GM18498 (cell line): ENCODE data around the gene TSSK2.

Source experiments
- ATAC-seq: cut with Tn5 transposase; IDR thresholded peaks from one replicate; pipeline ENCODE4 v1.9.1; 2021; ENCODE audit warnings: mild to moderate bottlenecking, moderate library complexity; ENCODE audit not compliant: unreplicated experiment

The TSSK2 gene

GRCh38 chr22:19166421-19166820 is 35.3 kb downstream of the TSSK2 start:
- no peak for ATAC-seq

GRCh38 chr22:19167106-19167869 is 36.2 kb downstream of the TSSK2 start:
- no peak for ATAC-seq

- no peak for ATAC-seq
Measured at GRCh38 chr22:19168088-19168890, 37.2 kb downstream of the TSSK2 start.

- ATAC-seq, result no peak
Measured at GRCh38 chr22:19169002-19169946, 38.2 kb downstream of the TSSK2 start.

- ATAC-seq, result no peak
Measured at GRCh38 chr22:19169947-19170318, 38.8 kb downstream of the TSSK2 start.

- no peak for ATAC-seq
Measured at GRCh38 chr22:19172213-19173046, 41.3 kb downstream of the TSSK2 start.

GRCh38 chr22:19173047-19174035 is 42.2 kb downstream of the TSSK2 start:
- ATAC-seq, result no peak

- ATAC-seq, result no peak
Measured at GRCh38 chr22:19174106-19175025, 43.3 kb downstream of the TSSK2 start.

GRCh38 chr22:19175026-19175601 is 44.0 kb downstream of the TSSK2 start:
- no peak for ATAC-seq

GRCh38 chr22:19175602-19176174 is 44.6 kb downstream of the TSSK2 start:
- no peak for ATAC-seq

GRCh38 chr22:19176175-19176643 is 45.1 kb downstream of the TSSK2 start:
- ATAC-seq, result no peak

GRCh38 chr22:19176732-19177131 is 45.6 kb downstream of the TSSK2 start:
- no peak for ATAC-seq

GRCh38 chr22:19177164-19178064 is 46.3 kb downstream of the TSSK2 start:
- ATAC-seq, result no peak

GRCh38 chr22:19178065-19178656 is 47.1 kb downstream of the TSSK2 start:
- peak; percentile 45 for ATAC-seq

GRCh38 chr22:19178657-19179496 is 47.8 kb downstream of the TSSK2 start, which contains the start of gene SLC25A1:
Gene SLC25A1, minus strand, starts transcription at chr22:19178736. Its CDS starts 63 bp downstream, at chr22:19178673.
- ATAC-seq, result peak; percentile 71
